Right atrium auricular region (tissue), 2 donors: ENCODE measurements around the gene USH1C. TPM values are rescaled to one million over a fixed set of nuclear protein-coding genes. Genes with fewer than 3 reads are reported as not detected.

ENCODE experiments used
- DNase-seq: peaks from one replicate; pipeline ENCODE4 v3.0.0-alpha.2; 2019; ENCODE audit warnings: low spot score
- H3K27ac ChIP-seq, 2 donors: fragments of 200-600 bp; sonication (generic); 1 replicate in 1 of 2; 2 replicates in 1 of 2; pipeline ENCODE4 v1.5.1; 2016 to 2019
- H3K27me3 ChIP-seq, 2 donors: fragments of 200-600 bp; sonication (generic); one replicate each; pipeline versions ENCODE4 v1.5.1 to v1.6.0; 2017 to 2019
- H3K36me3 ChIP-seq: fragments of 200-600 bp; sonication (generic); one replicate; pipeline ENCODE4 v1.5.1; 2016
- H3K4me1 ChIP-seq, 2 donors: fragments of 200-600 bp; sonication (generic); one replicate each; pipeline versions ENCODE4 v1.5.1 to v1.6.0; 2017 to 2019
- H3K4me3 ChIP-seq, 2 donors: fragments of 200-600 bp; sonication (generic); 1 replicate in 1 of 2; 2 replicates in 1 of 2; pipeline ENCODE4 v1.5.1; 2017 to 2019; ENCODE audit warnings: mild to moderate bottlenecking in 1 of 2, moderate library complexity in 1 of 2
- H3K9me3 ChIP-seq, 2 donors: fragments of 200-600 bp; sonication (generic); one replicate each; pipeline ENCODE4 v1.5.1; 2019
- CTCF ChIP-seq, 2 donors: fragments of 200-600 bp; sonication (generic); IDR thresholded peaks; one replicate each; pipeline ENCODE4 v1.5.1; 2019; ENCODE audit warnings: antibody characterized with exemption in 2 of 2
- total RNA-seq, 2 donors: library from RNA; depleted of rRNA; stranded (reverse); fragments of >200 nt; gene quantifications; one replicate each; pipeline ENCODE4 v1.1.0, GENCODE V29; 2016

Gene USH1C
- total RNA-seq, 2 donors from 2014 or later = not detected

- no peaks in the 10 kb centered on the region for H3K27me3 ChIP-seq
- no peak overlapping the region for H3K4me3 ChIP-seq
- no peak overlapping the region for H3K27ac ChIP-seq
- DNase-seq = no peak
- no peaks in the 10 kb centered on the region for H3K9me3 ChIP-seq
- no peaks in the 10 kb centered on the region for H3K4me1 ChIP-seq
- no peaks in the 10 kb centered on the region for H3K36me3 ChIP-seq
- no peak for TF ChIP-seq CTCF (IDR thresholded peaks at IDR 0.05)
These were observed 6.2 kb downstream of the USH1C start for GRCh38 chr11:17538054-17538453.

- no peak overlapping the region for H3K27ac ChIP-seq
- no peak for TF ChIP-seq CTCF (IDR thresholded peaks at IDR 0.05)
These were observed 7.0 kb downstream of the USH1C start for GRCh38 chr11:17537261-17537660.

GRCh38 chr11:17535488-17535887, 8.7 kb downstream of the USH1C start:
- H3K4me3 ChIP-seq = no peak overlapping the region
- no peaks in the 10 kb centered on the region for H3K9me3 ChIP-seq
- no peak for DNase-seq
- no peak for TF ChIP-seq CTCF (IDR thresholded peaks at IDR 0.05)
- H3K27me3 ChIP-seq = no peaks in the 10 kb centered on the region
- H3K36me3 ChIP-seq = no peaks in the 10 kb centered on the region
- H3K4me1 ChIP-seq = peaks cover 0 to 19% of the 10 kb centered on the region in 2 donors
- H3K27ac ChIP-seq = no peak overlapping the region

More at GRCh38 chr11:17537261-17537660, 7.0 kb downstream of the USH1C start:
- Histone ChIP-seq H3K9me3 (no peaks in the 10 kb centered on the region), H3K36me3 (no peaks in the 10 kb centered on the region), H3K27me3 (no peaks in the 10 kb centered on the region), H3K4me3 (no peak overlapping the region), H3K4me1 (peaks cover 0 to 3% of the 10 kb centered on the region in 2 donors)
- DNase-seq = no peak

GRCh38 chr11:17533778-17534415, 10.3 kb downstream of the USH1C start:
- Histone ChIP-seq H3K4me1 (peaks cover 0 to 32% of the 10 kb centered on the region in 2 donors), H3K9me3 (no peaks in the 10 kb centered on the region), H3K36me3 (no peaks in the 10 kb centered on the region), H3K27me3 (no peaks in the 10 kb centered on the region), H3K4me3 (no peak overlapping the region), H3K27ac (no peak overlapping the region)
- DNase-seq = no peak
- no peak for TF ChIP-seq CTCF (IDR thresholded peaks at IDR 0.05)

- Histone ChIP-seq H3K27me3 (no peaks in the 10 kb centered on the region), H3K4me1 (peaks cover 0 to 37% of the 10 kb centered on the region in 2 donors), H3K27ac (no peak overlapping the region), H3K9me3 (no peaks in the 10 kb centered on the region), H3K36me3 (no peaks in the 10 kb centered on the region), H3K4me3 (no peak overlapping the region)
- TF ChIP-seq CTCF (IDR thresholded peaks at IDR 0.05) = no peak
- DNase-seq = no peak
These were observed 10.9 kb downstream of the USH1C start for GRCh38 chr11:17533341-17533740.

- no peaks in the 10 kb centered on the region for H3K27me3 ChIP-seq
- H3K9me3 ChIP-seq = no peaks in the 10 kb centered on the region
- H3K27ac ChIP-seq = no peak overlapping the region
- no peaks in the 10 kb centered on the region for H3K36me3 ChIP-seq
- no peak overlapping the region for H3K4me3 ChIP-seq
- peaks cover 0 to 39% of the 10 kb centered on the region in 2 donors for H3K4me1 ChIP-seq
- no peak for DNase-seq
- TF ChIP-seq CTCF (IDR thresholded peaks at IDR 0.05) = no peak
These were observed 11.4 kb downstream of the USH1C start for GRCh38 chr11:17532784-17533183.
